ENCODE data around the gene RAD51B. TPM values are rescaled to one million over a fixed set of nuclear protein-coding genes. Genes with fewer than 3 reads are reported as not detected.

The RAD51B gene
- total and polyA plus RNA-seq, 4 experiments from 2014 or later: 22.0 to 35.7 (median 31.4) TPM

GRCh38 chr14:67934862-67935261, 115.3 kb downstream of the RAD51B start:
- H3K4me1 ChIP-seq (ENCODE audit: insufficient read depth, low read length): peaks cover 7% of the 10 kb centered on the region
- Mint-ChIP-seq H3K4me1 (peaks cover 5 to 6% (median 5%) of the 10 kb centered on the region in 4 donors), H3K9me3 (peaks cover 0 to 23% (median 10%) of the 10 kb centered on the region in 8 donors), H3K27me3 (no peaks in the 10 kb centered on the region), H3K36me3 (peaks cover 5 to 16% of the 10 kb centered on the region in 2 donors), H3K4me3 (no peak overlapping the region), H3K27ac (no peak overlapping the region)
- no peaks in the 10 kb centered on the region for H3K27me3 ChIP-seq (ENCODE audit: insufficient read depth, low read length)
- H3K4me3 ChIP-seq (ENCODE audit: low read length in 2 of 2): no peak overlapping the region
- no peaks in the 10 kb centered on the region for H3K36me3 ChIP-seq (ENCODE audit: insufficient read depth, low read length)
- POLR2A ChIA-PET (ENCODE audit: partially characterized antibody): interaction anchor here (1.1 to 1.7 kb wide), 2 partner anchors 858 to 881 kb away, joined by 3 to 8 read pairs; partner anchors contain the start of gene ZFP36L1
- no peak for DNase-seq
- intact Hi-C loops (cut with micrococcal nuclease): loop anchor here (1.0 to 10.0 kb wide), 3 partner anchors 310 to 909 kb away; no protein-coding TSS in a partner anchor
- no peak overlapping the region for H3K27ac ChIP-seq (ENCODE audit: low read depth, low read length)
- CTCF ChIA-PET (ENCODE audit: partially characterized antibody): interaction anchor here (0.7 to 5.3 kb wide), 12 partner anchors 9 to 914 kb away, joined by 3 to 67 read pairs (median 7); no protein-coding TSS in a partner anchor
- H3K9me3 ChIP-seq (ENCODE audit: control insufficient read depth in 1 of 2, low read length in 2 of 2): no peaks in the 10 kb centered on the region

DNA sequence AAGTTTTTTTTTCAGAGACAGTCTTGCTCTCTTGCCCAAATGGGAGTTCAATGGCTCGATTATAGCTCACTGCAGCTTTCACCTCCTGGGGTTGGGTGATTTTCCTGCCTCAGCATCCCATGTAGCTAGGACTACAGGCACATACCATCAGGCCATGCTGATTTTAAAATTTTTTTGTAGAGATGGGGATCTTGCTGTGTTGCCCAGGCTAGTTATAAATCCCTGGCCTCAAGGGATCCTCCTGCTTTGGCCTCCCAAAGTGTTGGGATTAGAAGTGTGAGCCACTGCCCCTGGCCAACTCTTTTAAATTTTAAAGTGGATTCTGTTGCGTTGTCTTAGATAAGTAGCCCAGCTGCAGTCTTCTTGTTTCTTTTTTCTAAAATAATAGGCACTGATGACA, 115.8 kb downstream of the RAD51B start:
- H3K27me3 ChIP-seq (ENCODE audit: insufficient read depth, low read length): no peaks in the 10 kb centered on the region
- Mint-ChIP-seq H3K4me1 (peaks cover 5 to 6% (median 5%) of the 10 kb centered on the region in 4 donors), H3K36me3 (peaks cover 2 to 11% of the 10 kb centered on the region in 2 donors), H3K9me3 (peaks cover 0 to 18% (median 5%) of the 10 kb centered on the region in 8 donors), H3K27me3 (no peaks in the 10 kb centered on the region), H3K27ac (no peak overlapping the region), H3K4me3 (no peak overlapping the region)
- no peak for DNase-seq
- no peak overlapping the region for H3K27ac ChIP-seq (ENCODE audit: low read depth, low read length)
- H3K36me3 ChIP-seq (ENCODE audit: insufficient read depth, low read length): no peaks in the 10 kb centered on the region
- no peaks in the 10 kb centered on the region for H3K9me3 ChIP-seq (ENCODE audit: control insufficient read depth in 1 of 2, low read length in 2 of 2)
- no peak overlapping the region for H3K4me3 ChIP-seq (ENCODE audit: low read length in 2 of 2)
- CTCF ChIA-PET (ENCODE audit: partially characterized antibody): interaction anchor here (0.9 to 5.3 kb wide), 4 partner anchors 22 to 908 kb away, joined by 3 to 67 read pairs (median 38); no protein-coding TSS in a partner anchor
- POLR2A ChIA-PET (ENCODE audit: partially characterized antibody): interaction anchor here (1.7 kb wide), 1 partner anchor 880 kb away, joined by 8 read pairs; no protein-coding TSS in a partner anchor
- intact Hi-C loops (cut with micrococcal nuclease): loop anchor here (10.0 kb wide), 1 partner anchor 309 kb away; no protein-coding TSS in a partner anchor
- H3K4me1 ChIP-seq (ENCODE audit: insufficient read depth, low read length): peaks cover 7% of the 10 kb centered on the region

- Mint-ChIP-seq H3K27ac (no peak overlapping the region), H3K27me3 (no peaks in the 10 kb centered on the region), H3K9me3 (no peaks in the 10 kb centered on the region), H3K36me3 (no peaks in the 10 kb centered on the region), H3K4me3 (no peak overlapping the region), H3K4me1 (peaks cover 5 to 6% (median 5%) of the 10 kb centered on the region in 4 donors)
- Histone ChIP-seq H3K27me3 (ENCODE audit: insufficient read depth, low read length) (no peaks in the 10 kb centered on the region), H3K36me3 (ENCODE audit: insufficient read depth, low read length) (no peaks in the 10 kb centered on the region), H3K9me3 (ENCODE audit: control insufficient read depth in 1 of 2, low read length in 2 of 2) (no peaks in the 10 kb centered on the region), H3K4me3 (ENCODE audit: low read length in 2 of 2) (no peak overlapping the region), H3K4me1 (ENCODE audit: insufficient read depth, low read length) (peaks cover 7% of the 10 kb centered on the region), H3K27ac (ENCODE audit: low read depth, low read length) (no peak overlapping the region)
- no peak for DNase-seq
- ChIA-PET POLR2A (ENCODE audit: partially characterized antibody) (interaction anchor here (0.9 kb wide), 1 partner anchor 859 kb away, joined by 4 read pairs; no protein-coding TSS in a partner anchor), CTCF (ENCODE audit: partially characterized antibody) (interaction anchor here (1.5 to 2.3 kb wide), 3 partner anchors 9 to 906 kb away, joined by 3 to 10 read pairs (median 3); no protein-coding TSS in a partner anchor)
- intact Hi-C loops (cut with micrococcal nuclease): loop anchor here (10.0 kb wide), 1 partner anchor 307 kb away; no protein-coding TSS in a partner anchor
These were observed 118.5 kb downstream of the RAD51B start for GRCh38 chr14:67938071-67938470.

DNA sequence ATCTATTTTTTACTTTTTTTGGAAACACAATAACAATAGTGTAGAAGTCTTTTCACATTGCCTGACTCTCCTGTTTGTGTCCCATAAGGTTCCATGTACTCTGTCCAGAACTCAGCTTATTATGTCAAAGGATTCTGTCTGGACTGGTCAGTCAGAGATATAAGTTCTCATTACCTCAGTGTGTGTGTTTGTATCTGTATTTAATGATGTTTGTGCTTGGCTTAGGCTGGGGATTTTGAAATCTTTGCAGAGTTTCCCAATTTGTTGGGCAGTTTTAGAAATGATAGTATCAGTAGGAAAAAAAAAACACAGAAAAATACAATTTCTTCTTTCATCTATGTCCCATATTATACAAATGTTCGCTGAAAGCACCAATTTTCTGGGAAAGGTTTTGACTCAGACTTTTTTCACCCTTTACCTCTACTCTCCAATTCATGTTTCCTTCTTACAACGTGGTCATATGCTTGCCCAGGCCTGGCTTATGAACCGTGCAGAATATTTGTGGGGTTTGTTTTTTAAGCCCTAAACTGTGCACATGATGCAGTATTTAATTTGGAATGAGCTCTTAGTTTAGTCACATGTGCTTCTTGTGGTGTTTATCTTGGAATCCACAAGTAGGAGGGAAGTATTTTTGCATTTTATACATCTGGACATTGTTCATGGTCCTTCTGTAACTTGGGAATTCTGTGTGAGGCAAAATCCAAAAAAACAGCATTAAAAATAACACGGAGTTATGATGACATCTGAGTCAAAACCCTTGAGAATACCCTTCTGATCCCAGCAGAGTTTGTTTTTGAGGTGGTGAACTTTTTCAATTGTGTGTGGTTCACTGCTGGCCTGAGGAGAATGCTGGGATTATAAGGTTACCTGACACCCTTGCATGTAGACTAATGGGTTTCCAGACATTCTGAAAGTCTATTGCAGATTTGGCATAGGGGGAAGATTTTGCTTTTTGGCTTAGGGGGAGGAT, 121.2 kb downstream of the RAD51B start:
- intact Hi-C loops (cut with micrococcal nuclease): no loop called here
- CTCF ChIA-PET (ENCODE audit: partially characterized antibody): interaction anchor here (0.8 to 7.5 kb wide), 6 partner anchors 8 to 922 kb away, joined by 3 to 90 read pairs (median 4); no protein-coding TSS in a partner anchor
- H3K4me3 Mint-ChIP-seq: no peak overlapping the region

GRCh38 chr14:67941456-67942018, 122.0 kb downstream of the RAD51B start:
- POLR2A ChIA-PET (ENCODE audit: partially characterized antibody): no interaction called here
- Histone ChIP-seq H3K9me3 (ENCODE audit: control insufficient read depth in 1 of 2, low read length in 2 of 2) (no peaks in the 10 kb centered on the region), H3K36me3 (ENCODE audit: insufficient read depth, low read length) (no peaks in the 10 kb centered on the region), H3K4me3 (ENCODE audit: low read length in 2 of 2) (no peak overlapping the region), H3K27ac (ENCODE audit: low read depth, low read length) (no peak overlapping the region), H3K4me1 (ENCODE audit: insufficient read depth, low read length) (no peaks in the 10 kb centered on the region), H3K27me3 (ENCODE audit: insufficient read depth, low read length) (no peaks in the 10 kb centered on the region)
- DNase-seq: no peak
- Mint-ChIP-seq H3K4me3 (no peak overlapping the region), H3K36me3 (no peaks in the 10 kb centered on the region), H3K27ac (no peak overlapping the region), H3K4me1 (no peaks in the 10 kb centered on the region), H3K27me3 (no peaks in the 10 kb centered on the region), H3K9me3 (no peaks in the 10 kb centered on the region)
- CTCF ChIA-PET (ENCODE audit: partially characterized antibody): interaction anchor here (0.7 to 7.5 kb wide), 6 partner anchors 9 to 902 kb away, joined by 3 to 90 read pairs (median 4); no protein-coding TSS in a partner anchor
- intact Hi-C loops (cut with micrococcal nuclease): no loop called here

More for the DNA sequence above, 121.2 kb downstream of the RAD51B start:
- Mint-ChIP-seq H3K36me3 (no peaks in the 10 kb centered on the region), H3K27ac (no peak overlapping the region), H3K9me3 (no peaks in the 10 kb centered on the region), H3K4me1 (no peaks in the 10 kb centered on the region), H3K27me3 (no peaks in the 10 kb centered on the region)
- Histone ChIP-seq H3K27ac (ENCODE audit: low read depth, low read length) (no peak overlapping the region), H3K4me3 (ENCODE audit: low read length in 2 of 2) (no peak overlapping the region), H3K27me3 (ENCODE audit: insufficient read depth, low read length) (no peaks in the 10 kb centered on the region), H3K36me3 (ENCODE audit: insufficient read depth, low read length) (no peaks in the 10 kb centered on the region), H3K4me1 (ENCODE audit: insufficient read depth, low read length) (no peaks in the 10 kb centered on the region), H3K9me3 (ENCODE audit: control insufficient read depth in 1 of 2, low read length in 2 of 2) (no peaks in the 10 kb centered on the region)
- POLR2A ChIA-PET (ENCODE audit: partially characterized antibody): no interaction called here
- no peak for DNase-seq

- no peak overlapping the region for H3K27ac Mint-ChIP-seq
- Histone ChIP-seq H3K27me3 (ENCODE audit: insufficient read depth, low read length) (no peaks in the 10 kb centered on the region), H3K9me3 (ENCODE audit: control insufficient read depth in 1 of 2, low read length in 2 of 2) (no peaks in the 10 kb centered on the region), H3K4me3 (ENCODE audit: low read length in 2 of 2) (no peak overlapping the region), H3K27ac (ENCODE audit: low read depth, low read length) (no peak overlapping the region), H3K36me3 (ENCODE audit: insufficient read depth, low read length) (no peaks in the 10 kb centered on the region), H3K4me1 (ENCODE audit: insufficient read depth, low read length) (no peaks in the 10 kb centered on the region)
- intact Hi-C loops (cut with micrococcal nuclease): no loop called here
- POLR2A ChIA-PET (ENCODE audit: partially characterized antibody): no interaction called here
- no peaks in the 10 kb centered on the region for H3K4me1 Mint-ChIP-seq
- CTCF ChIA-PET (ENCODE audit: partially characterized antibody): interaction anchor here (0.7 to 7.5 kb wide), 4 partner anchors 10 to 901 kb away, joined by 3 to 90 read pairs (median 5); no protein-coding TSS in a partner anchor
- DNase-seq: no peak
- no peaks in the 10 kb centered on the region for H3K36me3 Mint-ChIP-seq
- no peaks in the 10 kb centered on the region for H3K27me3 Mint-ChIP-seq
- no peak overlapping the region for H3K4me3 Mint-ChIP-seq
- no peaks in the 10 kb centered on the region for H3K9me3 Mint-ChIP-seq
These were observed 122.6 kb downstream of the RAD51B start for GRCh38 chr14:67942080-67942710.

All from CD4-positive, alpha-beta memory T cell (primary cell).